Transverse colon (tissue), 3 donors: ENCODE data around the gene HAT1.

Experiments used
- CTCF ChIP-seq, 5 experiments: fragments of 200-600 bp in 3 of 5; fragments of 450-650 bp in 2 of 5; sonication (generic) in 3 of 5; IDR thresholded peaks; 1 replicate in 2 of 5; 2 replicates in 3 of 5; pipeline ENCODE4 v1.5.1; 2016 to 2017; ENCODE audit warnings: antibody characterized with exemption in 5 of 5, inconsistent platforms in 3 of 5, mild to moderate bottlenecking in 2 of 5, moderate library complexity in 1 of 5
- POLR2A ChIP-seq: fragments of 450-650 bp; IDR thresholded peaks from one replicate; pipeline ENCODE4 v1.6.1; 2016; ENCODE audit warnings: antibody characterized with exemption, mild to moderate bottlenecking, moderate library complexity

GRCh38 chr2:171923206-171923605 lies 945 bp downstream of the HAT1 start:
- TF ChIP-seq CTCF (IDR thresholded peaks at IDR 0.05) (no peak), POLR2A (no peak)
